Measurements from ENCODE around the gene KPNA6.
"Not testable (repeated sequence)": the region's sequence is repeated elsewhere in the genome, so short reads cannot be mapped to it uniquely, and the experiment has no call there.

KPNA6 gene

GRCh38 chr1:32111789-32112188, 3.9 kb downstream of the KPNA6 start:
- TF ChIP-seq CTCF (IDR thresholded peaks at IDR 0.05; ENCODE audit: borderline replicate concordance, control extremely low read depth, extremely low read depth, insufficient read depth, missing control alignments) = no peak
- DNase-seq (ENCODE audit: low spot score) = no peak
- in situ Hi-C loops (cut with MboI; ENCODE audit: low sequenced_read_pairs, unreplicated experiment) = no loop called here

DNA sequence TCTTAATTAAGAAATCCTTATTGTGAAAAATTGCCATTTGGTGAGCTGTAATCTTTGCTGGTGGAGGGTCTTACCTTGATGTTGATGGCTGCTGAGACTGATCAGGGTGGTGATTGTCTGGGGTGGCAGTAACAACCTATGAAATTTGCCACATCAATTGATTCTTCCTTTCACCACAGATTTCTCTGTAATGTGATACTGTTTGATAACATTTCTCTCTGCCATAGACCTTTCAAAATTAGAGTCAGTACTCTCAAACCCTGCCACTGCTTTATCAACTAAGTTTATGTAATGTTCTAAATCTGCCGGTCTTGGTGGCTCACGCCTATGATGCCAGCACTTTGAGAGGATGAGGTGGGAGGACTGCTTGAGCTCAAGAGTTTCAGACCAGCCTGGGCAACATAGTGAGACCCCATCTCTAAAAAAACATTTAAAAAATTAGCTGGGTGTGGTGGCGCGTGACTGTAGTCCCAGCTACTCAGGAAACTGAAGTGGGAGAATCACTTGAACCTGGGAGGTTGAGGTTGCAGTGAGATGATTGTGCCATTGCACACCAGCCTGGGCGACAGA, 5.0 kb downstream of the KPNA6 start:
- in situ Hi-C loops (cut with MboI; ENCODE audit: low sequenced_read_pairs, unreplicated experiment) = no loop called here
- TF ChIP-seq CTCF (IDR thresholded peaks at IDR 0.05; ENCODE audit: borderline replicate concordance, control extremely low read depth, extremely low read depth, insufficient read depth, missing control alignments) = no peak
- DNase-seq (ENCODE audit: low spot score) = no peak

DNA sequence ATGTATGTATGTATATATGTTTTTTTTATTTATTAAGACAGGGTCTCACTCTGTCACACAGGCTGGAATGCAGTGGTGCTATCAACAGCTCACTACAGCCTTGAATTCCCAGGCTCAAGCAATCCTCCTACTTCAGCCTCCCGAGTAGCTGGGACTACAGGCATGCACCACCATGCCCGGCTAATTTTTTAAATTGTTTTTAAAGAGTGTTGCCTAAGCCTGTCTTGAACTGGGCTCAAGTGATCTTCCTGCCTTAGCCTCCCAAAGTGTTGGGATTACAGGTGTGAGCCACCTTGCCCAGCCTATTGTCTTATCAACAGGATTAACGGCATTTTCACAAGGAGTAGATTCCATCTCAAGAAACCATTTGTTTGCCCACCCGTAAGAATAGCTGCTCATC, 5.6 kb downstream of the KPNA6 start:
- DNase-seq (ENCODE audit: low spot score); in situ Hi-C loops (cut with MboI; ENCODE audit: low sequenced_read_pairs, unreplicated experiment): not testable (repeated sequence)

DNA sequence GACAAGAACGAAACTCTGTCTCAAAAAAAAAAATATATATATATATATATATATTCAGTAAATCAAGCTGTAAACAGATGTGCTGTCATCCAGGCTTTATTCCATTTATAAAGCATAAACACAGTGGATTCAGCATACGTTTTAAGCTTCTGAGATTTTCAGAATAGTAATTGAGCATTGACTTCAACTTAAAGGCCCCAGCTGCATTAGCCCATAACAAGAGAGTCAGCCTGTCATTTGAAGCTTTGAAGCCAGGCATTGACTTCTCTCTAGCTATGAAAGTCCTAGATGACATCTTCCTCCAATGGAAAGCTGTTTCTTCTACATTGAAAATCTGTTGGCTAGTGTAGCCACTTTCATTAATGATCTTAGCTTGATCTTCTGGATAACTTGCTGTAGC, 6.6 kb downstream of the KPNA6 start:
- no peak for DNase-seq (ENCODE audit: low spot score)
- TF ChIP-seq CTCF (IDR thresholded peaks at IDR 0.05; ENCODE audit: borderline replicate concordance, control extremely low read depth, extremely low read depth, insufficient read depth, missing control alignments) = no peak
- in situ Hi-C loops (cut with MboI; ENCODE audit: low sequenced_read_pairs, unreplicated experiment) = no loop called here

- no peak for TF ChIP-seq CTCF (IDR thresholded peaks at IDR 0.05; ENCODE audit: borderline replicate concordance, control extremely low read depth, extremely low read depth, insufficient read depth, missing control alignments)
- DNase-seq (ENCODE audit: low spot score) = no peak
- in situ Hi-C loops (cut with MboI; ENCODE audit: low sequenced_read_pairs, unreplicated experiment) = no loop called here
These were observed 7.6 kb downstream of the KPNA6 start for GRCh38 chr1:32115496-32115895.

DNA sequence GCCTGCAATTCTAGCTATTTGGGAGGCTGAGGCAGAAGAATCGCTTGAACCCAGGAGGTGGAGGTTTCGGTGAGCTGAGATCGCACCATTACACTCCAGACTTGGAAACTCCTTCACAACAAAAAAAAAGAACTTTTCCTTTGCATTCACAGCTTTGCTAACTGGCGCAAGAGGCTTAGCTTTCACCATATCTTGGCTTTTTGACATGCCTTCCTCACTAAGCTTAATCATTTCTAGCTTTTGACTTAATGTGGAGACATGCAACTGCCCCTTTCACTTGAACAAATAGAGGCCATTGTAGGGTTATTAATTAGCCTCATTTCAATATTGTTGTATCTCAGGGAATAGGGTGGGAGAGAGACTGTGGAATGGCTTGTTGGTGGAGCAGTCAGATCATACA, 8.7 kb downstream of the KPNA6 start:
- in situ Hi-C loops (cut with MboI; ENCODE audit: low sequenced_read_pairs, unreplicated experiment) = no loop called here
- no peak for DNase-seq (ENCODE audit: low spot score)
- TF ChIP-seq CTCF (IDR thresholded peaks at IDR 0.05; ENCODE audit: borderline replicate concordance, control extremely low read depth, extremely low read depth, insufficient read depth, missing control alignments) = no peak

- DNase-seq (ENCODE audit: low spot score) = no peak
- TF ChIP-seq CTCF (IDR thresholded peaks at IDR 0.05; ENCODE audit: borderline replicate concordance, control extremely low read depth, extremely low read depth, insufficient read depth, missing control alignments) = no peak
- in situ Hi-C loops (cut with MboI; ENCODE audit: low sequenced_read_pairs, unreplicated experiment) = no loop called here
These were observed 14.3 kb downstream of the KPNA6 start for GRCh38 chr1:32122151-32122550.

DNA sequence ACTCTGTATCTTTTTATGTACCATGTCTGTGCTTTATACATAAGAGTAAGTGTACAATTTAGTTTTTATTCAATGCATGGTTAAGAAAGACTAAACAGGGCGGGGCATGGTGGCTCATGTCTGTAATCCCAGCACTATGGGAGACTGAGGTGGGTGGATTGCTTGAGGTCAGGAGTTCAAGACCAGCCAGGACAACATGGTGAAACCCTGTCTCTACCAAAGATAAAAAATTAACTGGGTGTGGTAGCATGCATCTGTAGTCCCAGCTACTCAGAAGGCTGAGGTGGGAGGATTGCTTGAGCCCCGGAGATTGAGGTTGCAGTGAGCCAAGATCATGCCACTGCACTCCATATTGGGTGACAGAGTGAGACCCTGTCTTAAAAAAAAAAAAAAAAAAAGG, 15.5 kb downstream of the KPNA6 start:
- in situ Hi-C loops (cut with MboI; ENCODE audit: low sequenced_read_pairs, unreplicated experiment); DNase-seq (ENCODE audit: low spot score): not testable (repeated sequence)

Measured in GM13976 (cell line).